IPS-20b (cell line): ENCODE measurements around the gene SLC9A9.

Experiments
- H3K27ac ChIP-seq: one replicate; pipeline ENCODE4 v1.5.1; 2013; ENCODE audit warnings: low read length
- H3K27me3 ChIP-seq: 2 replicates; pipeline ENCODE4 v1.6.1; 2013; ENCODE audit warnings: mild to moderate bottlenecking, low read length, inconsistent platforms; ENCODE audit not compliant: insufficient read depth
- H3K36me3 ChIP-seq: 2 replicates; pipeline ENCODE4 v1.6.1; 2013; ENCODE audit warnings: low read depth, mild to moderate bottlenecking, inconsistent platforms, low read length, moderate library complexity; ENCODE audit not compliant: insufficient read depth
- H3K4me1 ChIP-seq: 2 replicates; pipeline ENCODE4 v1.6.1; 2013; ENCODE audit warnings: mild to moderate bottlenecking, control low read depth, inconsistent platforms, low read length, moderate library complexity; ENCODE audit not compliant: insufficient read depth
- H3K4me3 ChIP-seq: 2 replicates; pipeline ENCODE4 v1.5.1; 2013; ENCODE audit warnings: mild to moderate bottlenecking, low read length, inconsistent platforms
- H3K9ac ChIP-seq: 2 replicates; pipeline ENCODE4 v1.6.1; 2013; ENCODE audit warnings: low read depth, mild to moderate bottlenecking, inconsistent platforms, low read length, moderate library complexity
- H3K9me3 ChIP-seq: 2 replicates; pipeline ENCODE4 v1.6.1; 2013; ENCODE audit warnings: mild to moderate bottlenecking, low read depth, low read length, inconsistent platforms; ENCODE audit not compliant: insufficient read depth

The SLC9A9 gene

DNA sequence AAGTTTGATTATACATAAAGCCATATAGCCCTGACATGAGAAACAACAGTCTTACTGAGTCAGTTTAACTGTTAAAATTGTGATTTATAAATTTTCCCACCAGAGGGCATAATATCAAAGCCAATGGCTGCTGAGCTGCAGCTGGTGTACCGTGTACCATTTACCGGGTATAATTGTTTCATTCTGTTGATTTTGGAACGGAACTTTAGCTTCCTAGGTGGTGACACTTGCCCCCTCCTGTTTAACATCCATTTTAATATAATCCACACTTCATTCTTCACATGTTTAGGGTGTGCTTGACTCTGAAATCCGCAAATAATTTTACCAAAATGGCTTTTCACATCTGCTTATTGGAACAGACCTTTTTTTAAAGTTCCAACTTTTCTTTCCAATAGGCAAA is 72.8 kb downstream of the SLC9A9 start:
- no peaks in the 10 kb centered on the region for H3K27me3 ChIP-seq
- no peak overlapping the region for H3K4me3 ChIP-seq
- no peaks in the 10 kb centered on the region for H3K36me3 ChIP-seq

DNA sequence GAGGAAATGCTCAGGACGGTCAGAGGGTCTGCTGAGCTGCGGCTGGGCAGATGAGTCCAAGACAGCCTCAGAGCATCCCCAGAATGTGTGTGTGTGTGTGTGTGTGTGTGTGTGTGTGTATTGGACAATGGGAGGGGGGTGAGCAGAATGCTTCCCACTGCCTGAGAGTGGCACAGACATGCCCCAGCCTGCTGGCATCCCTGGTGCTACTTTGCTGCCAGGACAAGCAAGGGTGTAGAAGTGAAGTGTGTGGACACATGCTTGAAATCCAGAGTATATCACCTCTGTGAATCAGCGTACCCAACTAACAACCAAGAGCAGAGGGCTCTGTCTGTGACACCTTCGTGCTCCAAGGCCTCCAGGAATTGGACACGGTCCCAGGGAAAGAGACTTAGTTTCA is 76.3 kb downstream of the SLC9A9 start:
- Histone ChIP-seq H3K36me3 (no peaks in the 10 kb centered on the region), H3K4me3 (no peak overlapping the region), H3K27ac (no peak overlapping the region), H3K4me1 (no peaks in the 10 kb centered on the region), H3K9ac (no peak overlapping the region), H3K9me3 (no peaks in the 10 kb centered on the region), H3K27me3 (no peaks in the 10 kb centered on the region)

More for the DNA sequence above, 72.8 kb downstream of the SLC9A9 start:
- H3K4me1 ChIP-seq: no peaks in the 10 kb centered on the region
- H3K9me3 ChIP-seq: no peaks in the 10 kb centered on the region
- H3K27ac ChIP-seq: no peak overlapping the region
- H3K9ac ChIP-seq: no peak overlapping the region

DNA sequence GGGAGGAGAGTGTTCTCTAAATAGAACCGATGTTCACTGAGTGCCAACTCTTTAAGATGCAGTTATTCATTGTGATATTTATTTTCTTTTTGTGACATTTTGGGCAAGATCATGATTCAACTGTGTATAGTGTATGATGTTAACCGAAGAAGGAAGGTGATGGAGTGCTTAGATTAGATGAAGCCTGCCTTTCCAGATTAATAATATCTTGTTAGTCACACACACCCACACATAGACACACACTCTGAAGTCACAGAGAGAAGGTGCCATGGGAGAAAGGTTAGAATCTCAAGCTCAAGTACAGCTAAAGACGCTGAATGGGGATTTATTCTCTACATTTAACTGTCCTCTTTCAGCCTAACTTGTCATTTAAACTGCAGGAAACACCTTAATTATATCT is 77.0 kb downstream of the SLC9A9 start:
- Histone ChIP-seq H3K9ac (no peak overlapping the region), H3K9me3 (no peaks in the 10 kb centered on the region), H3K4me3 (no peak overlapping the region), H3K36me3 (no peaks in the 10 kb centered on the region), H3K4me1 (no peaks in the 10 kb centered on the region), H3K27ac (no peak overlapping the region), H3K27me3 (no peaks in the 10 kb centered on the region)

DNA sequence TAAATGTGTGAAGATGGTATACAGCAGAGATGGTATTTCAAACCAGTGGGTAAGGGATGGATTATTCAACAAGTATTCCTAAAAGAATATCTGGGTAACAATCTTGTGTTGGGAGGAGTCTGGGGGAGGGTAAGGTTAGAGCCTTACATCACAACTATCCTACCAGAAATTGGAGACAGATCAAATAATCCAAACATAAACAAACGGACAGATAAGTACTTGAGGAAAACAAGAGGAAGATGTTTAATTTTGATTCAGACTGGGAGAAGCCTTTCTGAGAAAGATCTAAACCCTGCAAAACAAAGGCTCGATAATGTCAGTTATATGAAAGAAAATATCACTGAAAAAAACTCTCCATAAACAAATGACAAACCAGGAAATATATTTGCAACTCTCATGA is 77.9 kb downstream of the SLC9A9 start:
- no peak overlapping the region for H3K9ac ChIP-seq
- H3K36me3 ChIP-seq: no peaks in the 10 kb centered on the region
- no peak overlapping the region for H3K4me3 ChIP-seq

DNA sequence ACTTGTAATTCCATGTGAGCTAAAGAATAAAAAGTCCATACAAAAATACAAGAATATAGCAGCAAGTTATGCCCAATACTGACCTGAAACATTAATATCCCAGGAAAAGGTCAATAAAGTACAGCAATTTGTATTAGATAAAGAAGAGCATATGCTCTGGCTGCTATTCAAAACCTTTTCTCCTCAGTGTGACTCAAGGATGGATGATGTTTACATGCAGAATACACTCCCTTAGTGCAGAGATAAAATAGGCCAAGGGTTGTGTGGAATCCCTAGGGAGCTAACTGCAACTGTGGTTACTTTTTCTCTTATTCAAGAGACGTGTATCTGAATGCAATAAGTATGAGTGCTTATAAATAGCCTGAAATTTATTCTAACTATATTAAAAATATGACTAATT is 78.7 kb downstream of the SLC9A9 start:
- no peaks in the 10 kb centered on the region for H3K36me3 ChIP-seq
- no peaks in the 10 kb centered on the region for H3K4me1 ChIP-seq
- no peaks in the 10 kb centered on the region for H3K27me3 ChIP-seq
- H3K27ac ChIP-seq: no peak overlapping the region
- no peaks in the 10 kb centered on the region for H3K9me3 ChIP-seq
- no peak overlapping the region for H3K9ac ChIP-seq
- H3K4me3 ChIP-seq: no peak overlapping the region

More for the DNA sequence above, 77.9 kb downstream of the SLC9A9 start:
- Histone ChIP-seq H3K9me3 (no peaks in the 10 kb centered on the region), H3K27me3 (no peaks in the 10 kb centered on the region), H3K4me1 (no peaks in the 10 kb centered on the region), H3K27ac (no peak overlapping the region)

DNA sequence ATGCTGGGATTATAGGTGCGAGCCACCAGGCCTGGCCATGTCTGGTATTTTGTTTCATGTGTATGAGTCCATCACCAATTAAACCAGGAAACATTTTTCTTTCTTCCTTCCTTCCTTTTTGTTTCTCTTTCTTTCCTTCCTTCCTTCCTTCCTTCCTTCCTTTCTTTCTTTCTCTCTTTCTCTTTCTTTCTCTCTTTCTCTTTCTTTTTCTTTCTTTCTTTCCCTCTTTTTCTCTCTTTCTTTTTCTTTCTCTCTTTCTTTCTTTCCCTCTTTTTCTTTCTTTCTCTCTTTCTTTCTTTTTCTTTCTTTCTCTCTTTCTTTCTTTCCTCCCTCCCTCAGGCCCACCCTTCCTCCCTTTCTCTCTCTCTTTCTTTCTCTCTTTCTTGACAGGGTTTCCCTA is 83.4 kb downstream of the SLC9A9 start:
- H3K9ac ChIP-seq: no peak overlapping the region
- H3K9me3 ChIP-seq: no peaks in the 10 kb centered on the region
- H3K4me3 ChIP-seq: no peak overlapping the region

DNA sequence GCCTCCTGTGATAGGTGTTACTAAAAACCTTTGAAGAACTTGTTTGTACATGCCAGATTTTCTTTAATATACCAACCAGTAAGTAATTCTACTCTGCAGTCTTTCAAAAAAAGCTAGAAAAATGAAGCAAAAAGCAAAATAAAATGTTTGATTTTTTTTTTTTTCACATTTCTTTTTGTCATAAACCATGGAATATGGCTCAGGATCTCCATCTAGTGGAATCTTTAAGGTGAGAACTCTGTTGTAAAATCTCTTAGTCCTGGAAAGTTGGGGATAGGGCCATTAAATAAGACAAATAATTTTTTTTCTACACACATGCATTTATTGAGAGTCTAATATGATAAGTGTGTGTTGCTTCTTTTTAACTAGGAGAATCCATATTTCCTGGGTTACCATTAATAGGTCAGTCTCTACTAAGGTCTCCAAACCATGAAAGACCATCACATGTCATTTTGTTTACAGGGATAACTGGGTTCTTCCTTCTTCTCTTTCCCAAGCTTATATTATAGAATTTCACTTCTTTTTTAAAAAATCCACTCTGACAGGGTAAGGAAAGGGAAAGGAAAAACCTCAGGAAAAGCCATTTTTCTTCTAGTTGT is 84.6 kb downstream of the SLC9A9 start:
- Histone ChIP-seq H3K4me1 (no peaks in the 10 kb centered on the region), H3K9ac (no peak overlapping the region), H3K4me3 (no peak overlapping the region), H3K27ac (no peak overlapping the region), H3K36me3 (no peaks in the 10 kb centered on the region), H3K9me3 (no peaks in the 10 kb centered on the region), H3K27me3 (no peaks in the 10 kb centered on the region)

More for the DNA sequence above, 83.4 kb downstream of the SLC9A9 start:
- Histone ChIP-seq H3K4me1 (no peaks in the 10 kb centered on the region), H3K27ac (no peak overlapping the region), H3K27me3 (no peaks in the 10 kb centered on the region), H3K36me3 (no peaks in the 10 kb centered on the region)

DNA sequence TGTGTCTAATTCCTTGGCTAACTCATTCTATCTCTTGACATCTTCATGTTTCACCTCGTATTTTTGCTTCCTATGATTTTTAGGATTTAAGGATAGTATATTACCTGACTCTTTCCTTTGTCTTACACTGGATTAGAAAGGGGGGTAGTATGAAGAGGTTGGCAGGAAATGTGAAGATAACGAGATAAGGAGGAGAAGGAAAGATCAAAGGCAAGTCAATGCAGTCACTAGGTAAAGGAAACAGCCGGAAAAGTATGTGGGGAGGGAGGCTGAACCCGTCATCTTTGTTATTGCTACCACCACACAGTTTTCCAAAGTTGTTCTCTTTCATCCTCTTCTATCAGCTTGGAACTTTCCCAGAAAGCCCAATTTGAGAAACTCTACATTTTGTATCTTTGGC is 90.6 kb downstream of the SLC9A9 start:
- Histone ChIP-seq H3K9me3 (no peaks in the 10 kb centered on the region), H3K27me3 (no peaks in the 10 kb centered on the region), H3K4me3 (no peak overlapping the region), H3K4me1 (no peaks in the 10 kb centered on the region), H3K9ac (no peak overlapping the region), H3K36me3 (no peaks in the 10 kb centered on the region), H3K27ac (no peak overlapping the region)

DNA sequence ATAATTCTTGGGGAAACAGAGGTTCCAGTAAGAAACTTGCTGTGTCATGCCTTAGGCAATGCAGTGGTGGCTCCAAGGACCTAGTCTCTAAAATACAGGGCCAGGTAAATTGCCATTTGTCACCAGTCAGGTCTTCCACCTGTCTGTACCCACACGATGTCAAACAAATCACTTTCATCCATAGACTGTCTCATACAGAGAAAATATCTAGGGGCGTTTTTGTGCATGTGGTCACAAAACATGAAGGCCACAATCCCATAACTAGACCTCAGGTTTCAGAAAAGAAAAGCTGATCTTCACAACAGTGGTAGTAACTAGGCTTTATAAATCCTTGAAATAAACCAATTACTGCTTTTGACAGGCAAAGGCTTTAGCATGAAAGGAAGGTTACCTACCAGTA is 92.3 kb downstream of the SLC9A9 start:
- H3K27ac ChIP-seq: no peak overlapping the region
- no peaks in the 10 kb centered on the region for H3K27me3 ChIP-seq
- no peaks in the 10 kb centered on the region for H3K36me3 ChIP-seq

DNA sequence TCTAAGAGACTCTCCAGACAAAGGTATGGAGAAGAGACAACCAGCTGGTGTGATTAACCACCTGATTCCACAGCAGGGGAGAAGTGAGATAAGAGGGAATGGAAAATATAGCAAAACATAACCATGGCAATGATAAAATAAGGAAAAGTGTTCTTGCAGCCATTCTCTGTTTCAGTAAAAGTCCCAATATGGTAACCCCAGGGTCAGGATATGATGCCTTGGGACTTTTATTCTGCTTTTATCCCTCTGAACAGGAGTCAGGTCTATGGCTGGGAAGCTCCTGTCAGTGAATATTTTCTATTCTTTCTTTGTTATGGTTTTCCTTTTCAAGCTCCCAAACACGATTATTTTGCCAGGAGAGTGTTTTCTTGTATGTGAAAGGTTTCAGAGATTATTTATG is 94.2 kb downstream of the SLC9A9 start:
- Histone ChIP-seq H3K9me3 (no peaks in the 10 kb centered on the region), H3K27ac (no peak overlapping the region), H3K4me3 (no peak overlapping the region), H3K27me3 (no peaks in the 10 kb centered on the region), H3K9ac (no peak overlapping the region), H3K4me1 (no peaks in the 10 kb centered on the region), H3K36me3 (no peaks in the 10 kb centered on the region)

More for the DNA sequence above, 92.3 kb downstream of the SLC9A9 start:
- Histone ChIP-seq H3K9me3 (no peaks in the 10 kb centered on the region), H3K4me3 (no peak overlapping the region), H3K9ac (no peak overlapping the region), H3K4me1 (no peaks in the 10 kb centered on the region)

DNA sequence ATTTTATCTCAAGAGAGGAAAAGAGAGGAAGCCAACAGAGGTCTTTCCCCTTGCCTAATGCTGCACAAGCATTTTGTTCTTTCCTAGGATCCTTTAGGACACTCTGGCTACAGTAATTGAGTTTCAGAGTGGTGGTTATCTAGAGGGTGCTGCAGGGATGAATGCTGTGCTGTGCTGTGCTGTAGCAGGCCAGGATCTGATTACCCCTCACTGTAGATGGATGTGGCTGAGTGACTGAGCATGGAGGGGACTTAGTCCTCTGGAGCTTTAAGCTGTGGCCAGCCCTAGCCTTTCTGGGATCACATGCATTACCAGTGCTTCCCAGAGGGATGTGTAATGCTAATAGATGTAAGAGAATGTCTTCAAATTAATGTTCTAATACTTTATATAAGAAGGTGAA is 94.8 kb downstream of the SLC9A9 start:
- Histone ChIP-seq H3K4me1 (no peaks in the 10 kb centered on the region), H3K4me3 (no peak overlapping the region), H3K27me3 (no peaks in the 10 kb centered on the region), H3K27ac (no peak overlapping the region), H3K9me3 (no peaks in the 10 kb centered on the region), H3K9ac (no peak overlapping the region), H3K36me3 (no peaks in the 10 kb centered on the region)

DNA sequence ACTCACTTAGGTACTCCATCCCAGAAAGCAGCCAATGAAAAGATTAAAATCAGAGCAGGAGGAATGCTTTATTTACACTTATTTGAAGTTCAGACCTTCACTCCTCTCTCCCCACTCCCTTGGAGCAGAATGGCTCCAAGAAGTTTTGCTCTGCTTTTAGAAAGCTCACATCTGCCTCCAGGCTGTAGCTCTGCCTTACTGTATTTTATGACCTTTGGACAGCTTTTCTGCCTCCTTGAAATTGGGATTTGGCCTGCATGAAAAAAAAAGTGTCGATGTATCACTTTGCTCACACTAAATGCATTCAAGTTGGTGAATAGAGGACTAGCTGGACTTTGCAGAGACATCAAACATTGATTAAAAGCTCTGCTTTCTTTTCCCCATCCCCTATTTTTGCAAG is 95.3 kb downstream of the SLC9A9 start:
- H3K27me3 ChIP-seq: no peaks in the 10 kb centered on the region
- no peaks in the 10 kb centered on the region for H3K36me3 ChIP-seq
- H3K9ac ChIP-seq: no peak overlapping the region
- no peak overlapping the region for H3K4me3 ChIP-seq
- H3K4me1 ChIP-seq: no peaks in the 10 kb centered on the region
- H3K27ac ChIP-seq: no peak overlapping the region
- no peaks in the 10 kb centered on the region for H3K9me3 ChIP-seq
